Measurements from ENCODE around the gene COA8. TPM values are rescaled to one million over a fixed set of nuclear protein-coding genes. Genes with fewer than 3 reads are reported as not detected.

The COA8 gene
- total and polyA plus RNA-seq, 4 donors = 27.6 to 71.7 (median 38.8) TPM

GRCh38 chr14:103545219-103545914 is 17.4 kb upstream of the COA8 start:
- H3K36me3 ChIP-seq (ENCODE audit: control insufficient read depth in 1 of 2, insufficient read depth in 2 of 2, low read length in 1 of 2) = no peaks in the 10 kb centered on the region
- no peaks in the 10 kb centered on the region for H3K27me3 ChIP-seq (ENCODE audit: control insufficient read depth in 1 of 2, insufficient read depth in 2 of 2, low read length in 1 of 2)
- intact Hi-C loops (cut with DNase I) = loop anchor here in 1 of 2 donors (5.0 kb wide), 1 partner anchor 43 kb away; no protein-coding TSS in a partner anchor
- no peaks in the 10 kb centered on the region for H3K4me1 ChIP-seq (ENCODE audit: control insufficient read depth in 1 of 2, insufficient read depth in 2 of 2, low read length in 2 of 2)
- 92 to 94% methylated on average over 27 to 29 of the region's 29 CpGs for WGBS, 2 donors
- H3K27ac ChIP-seq (ENCODE audit: low read depth in 1 of 2, low read length in 2 of 2) = no peak overlapping the region
- no peaks in the 10 kb centered on the region for H3K9me3 ChIP-seq (ENCODE audit: control insufficient read depth, low read length)
- no peak for ATAC-seq (ENCODE audit: low FRiP score)
- no peak overlapping the region for H3K4me3 ChIP-seq (ENCODE audit: low read length in 2 of 2)
- DNase-seq = peak; percentile 45 to 72

DNA sequence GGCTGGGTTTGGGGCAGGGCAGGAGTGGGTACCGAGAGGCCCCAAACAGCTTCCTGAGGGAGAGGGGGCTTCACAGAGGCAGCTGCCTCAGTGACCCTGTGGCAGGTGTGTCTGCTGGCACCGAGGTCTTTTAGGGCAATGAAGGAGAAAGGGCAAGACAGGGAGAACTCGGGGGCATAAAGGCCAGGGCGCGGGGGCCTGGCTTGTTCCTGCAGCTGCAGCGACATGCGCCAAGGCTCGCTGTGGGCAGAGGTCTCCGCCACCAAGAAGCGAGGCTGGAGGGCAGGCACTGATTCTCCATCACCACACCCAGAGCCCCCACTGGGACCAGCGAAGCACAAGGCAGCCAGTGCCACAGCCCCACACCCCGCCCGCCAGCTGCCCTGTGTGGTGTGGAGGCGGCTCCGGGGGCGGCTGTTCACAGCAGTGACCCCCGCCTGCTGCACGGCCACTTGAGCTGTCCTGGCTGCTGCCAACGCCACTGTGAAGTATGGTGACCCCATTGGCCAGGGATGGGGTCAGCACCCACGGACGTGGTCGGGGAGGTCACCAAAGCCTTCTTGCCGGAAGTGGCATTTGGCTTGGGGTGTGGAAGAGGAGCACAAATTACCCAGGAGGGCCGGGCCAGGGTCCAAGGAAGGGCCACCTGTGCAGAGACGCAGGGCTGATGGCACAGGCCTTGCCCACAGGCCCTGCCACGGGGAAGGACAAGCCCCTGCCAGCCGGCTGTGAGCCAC is 16.7 kb upstream of the COA8 start:
- Histone ChIP-seq H3K4me3 (ENCODE audit: low read length in 2 of 2) (no peak overlapping the region), H3K36me3 (ENCODE audit: control insufficient read depth in 1 of 2, insufficient read depth in 2 of 2, low read length in 1 of 2) (no peaks in the 10 kb centered on the region), H3K9me3 (ENCODE audit: control insufficient read depth, low read length) (no peaks in the 10 kb centered on the region), H3K27me3 (ENCODE audit: control insufficient read depth in 1 of 2, insufficient read depth in 2 of 2, low read length in 1 of 2) (no peaks in the 10 kb centered on the region), H3K4me1 (ENCODE audit: control insufficient read depth in 1 of 2, insufficient read depth in 2 of 2, low read length in 2 of 2) (no peaks in the 10 kb centered on the region), H3K27ac (ENCODE audit: low read depth in 1 of 2, low read length in 2 of 2) (no peak overlapping the region)
- DNase-seq (peak; percentile 53 to 74), ATAC-seq (ENCODE audit: low FRiP score) (no peak)
- intact Hi-C loops (cut with DNase I) = loop anchor here (1.0 to 5.0 kb wide), 3 partner anchors 27 to 46 kb away; no protein-coding TSS in a partner anchor
- WGBS, 2 donors = 76 to 77% methylated on average over 27 of the region's 27 CpGs

DNA sequence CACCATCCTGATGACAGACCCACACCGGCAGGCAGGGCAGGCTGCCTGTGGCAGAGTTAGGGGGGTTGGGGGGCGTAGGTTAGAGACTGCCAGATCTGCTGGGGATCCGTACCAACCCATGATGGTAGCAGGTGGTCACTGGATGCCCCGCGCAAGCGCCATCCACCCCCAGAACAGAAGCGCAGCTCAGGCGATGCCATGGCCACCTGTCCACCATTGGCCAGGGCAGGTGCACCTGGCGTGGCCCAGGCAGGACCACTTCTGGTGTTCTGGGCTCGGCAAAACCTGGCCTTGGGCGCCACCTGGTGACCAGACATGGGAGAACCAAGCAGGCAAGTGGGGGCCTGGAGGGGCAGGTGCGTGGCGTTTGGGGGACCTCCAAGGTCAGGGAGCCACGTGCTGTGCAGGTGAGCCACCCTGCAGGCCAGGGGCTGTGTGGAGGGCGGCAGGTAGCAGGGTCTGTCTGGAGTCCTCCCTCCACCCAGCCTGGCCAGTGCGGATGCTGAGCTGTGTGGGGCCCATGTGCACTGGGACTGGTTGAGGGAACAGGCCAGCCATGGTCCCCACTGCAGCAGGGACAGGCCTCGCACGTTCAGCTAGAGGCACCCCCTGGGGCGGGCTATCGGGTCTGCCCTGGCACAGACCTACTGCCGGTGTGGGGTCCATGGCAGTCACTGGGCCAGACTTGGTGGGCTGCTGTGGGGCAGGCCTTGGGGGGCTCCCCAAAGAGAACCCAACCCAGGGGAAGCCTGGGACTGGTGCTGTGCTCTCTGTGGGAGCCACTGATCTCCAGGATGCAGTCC is 15.9 kb upstream of the COA8 start:
- Histone ChIP-seq H3K27ac (ENCODE audit: low read depth in 1 of 2, low read length in 2 of 2) (no peak overlapping the region), H3K4me1 (ENCODE audit: control insufficient read depth in 1 of 2, insufficient read depth in 2 of 2, low read length in 2 of 2) (no peaks in the 10 kb centered on the region), H3K9me3 (ENCODE audit: control insufficient read depth, low read length) (no peaks in the 10 kb centered on the region), H3K4me3 (ENCODE audit: low read length in 2 of 2) (no peak overlapping the region), H3K36me3 (ENCODE audit: control insufficient read depth in 1 of 2, insufficient read depth in 2 of 2, low read length in 1 of 2) (no peaks in the 10 kb centered on the region), H3K27me3 (ENCODE audit: control insufficient read depth in 1 of 2, insufficient read depth in 2 of 2, low read length in 1 of 2) (no peaks in the 10 kb centered on the region)
- intact Hi-C loops (cut with DNase I) = loop anchor here (1.0 to 5.0 kb wide), 3 partner anchors 28 to 47 kb away; no protein-coding TSS in a partner anchor
- DNase-seq (peak; percentile 80 to 91), ATAC-seq (ENCODE audit: low FRiP score) (peak; percentile 34)
- 21 to 23% methylated on average over 21 of the region's 21 CpGs for WGBS, 2 donors

DNA sequence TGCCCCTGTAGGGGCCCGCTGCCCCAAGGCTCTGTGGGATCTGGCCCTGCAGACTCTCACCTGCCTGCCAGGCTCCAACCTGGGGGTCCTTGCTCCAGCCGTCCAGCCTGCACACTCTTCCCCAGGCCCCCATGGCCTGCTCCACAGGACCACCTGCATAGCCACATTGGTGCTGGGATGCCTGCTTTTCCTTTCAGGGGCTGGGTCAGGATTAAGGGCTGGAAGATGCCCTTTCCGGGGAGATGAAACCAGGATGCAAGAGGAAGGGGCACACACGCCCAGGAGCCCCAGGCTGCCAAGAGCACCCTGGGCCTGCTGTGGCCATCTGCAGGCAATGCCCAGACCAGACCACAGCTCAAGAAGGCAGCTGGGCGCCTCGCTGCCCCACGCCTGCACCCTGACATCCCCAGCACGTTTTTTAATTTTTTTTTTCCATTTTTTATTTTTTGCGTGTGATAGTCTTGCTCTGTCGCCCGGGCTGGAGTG is 15.3 kb upstream of the COA8 start:
- DNase-seq (no peak), ATAC-seq (ENCODE audit: low FRiP score) (no peak)
- no peak overlapping the region for H3K4me3 ChIP-seq (ENCODE audit: low read length in 2 of 2)
- WGBS, 2 donors = 82 to 83% methylated on average over 11 of the region's 11 CpGs
- no peaks in the 10 kb centered on the region for H3K27me3 ChIP-seq (ENCODE audit: control insufficient read depth in 1 of 2, insufficient read depth in 2 of 2, low read length in 1 of 2)
- H3K36me3 ChIP-seq (ENCODE audit: control insufficient read depth in 1 of 2, insufficient read depth in 2 of 2, low read length in 1 of 2) = no peaks in the 10 kb centered on the region
- H3K27ac ChIP-seq (ENCODE audit: low read depth in 1 of 2, low read length in 2 of 2) = no peak overlapping the region
- no peaks in the 10 kb centered on the region for H3K4me1 ChIP-seq (ENCODE audit: control insufficient read depth in 1 of 2, insufficient read depth in 2 of 2, low read length in 2 of 2)
- intact Hi-C loops (cut with DNase I) = loop anchor here (2.0 to 5.0 kb wide), 2 partner anchors 29 to 45 kb away; no protein-coding TSS in a partner anchor
- H3K9me3 ChIP-seq (ENCODE audit: control insufficient read depth, low read length) = no peaks in the 10 kb centered on the region

DNA sequence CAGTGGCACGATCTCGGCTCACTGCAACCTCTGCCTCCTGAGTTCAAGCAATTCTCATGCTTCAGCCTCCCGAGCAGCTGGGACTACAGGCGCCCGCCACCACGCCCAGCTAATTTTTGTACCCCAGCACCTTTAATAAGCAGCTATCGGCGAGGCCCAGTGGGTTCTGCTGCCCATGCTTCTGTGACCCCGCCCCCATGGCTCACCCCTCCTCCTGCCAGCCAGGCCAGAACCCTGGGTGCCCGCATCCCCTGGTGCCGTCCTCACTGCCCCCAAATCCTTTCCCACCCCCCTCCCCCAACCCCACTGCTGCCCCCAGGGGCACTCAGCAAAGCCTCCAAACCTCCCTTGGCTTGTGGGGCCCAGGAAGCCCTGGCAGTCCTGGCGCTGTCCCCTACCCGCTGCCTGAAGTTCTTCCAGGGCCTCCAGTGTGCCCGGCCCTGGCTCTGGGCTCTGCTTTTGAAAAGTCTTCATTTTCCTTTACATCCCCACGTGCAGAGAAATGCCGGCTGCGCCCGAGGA is 14.8 kb upstream of the COA8 start:
- Histone ChIP-seq H3K4me3 (ENCODE audit: low read length in 2 of 2) (no peak overlapping the region), H3K27ac (ENCODE audit: low read depth in 1 of 2, low read length in 2 of 2) (no peak overlapping the region), H3K27me3 (ENCODE audit: control insufficient read depth in 1 of 2, insufficient read depth in 2 of 2, low read length in 1 of 2) (no peaks in the 10 kb centered on the region), H3K9me3 (ENCODE audit: control insufficient read depth, low read length) (no peaks in the 10 kb centered on the region), H3K36me3 (ENCODE audit: control insufficient read depth in 1 of 2, insufficient read depth in 2 of 2, low read length in 1 of 2) (no peaks in the 10 kb centered on the region), H3K4me1 (ENCODE audit: control insufficient read depth in 1 of 2, insufficient read depth in 2 of 2, low read length in 2 of 2) (no peaks in the 10 kb centered on the region)
- DNase-seq (peak in 1 of 2 donors; percentile 40), ATAC-seq (ENCODE audit: low FRiP score) (no peak)
- intact Hi-C loops (cut with DNase I) = loop anchor here (2.0 to 5.0 kb wide), 2 partner anchors 29 to 46 kb away; no protein-coding TSS in a partner anchor
- 82 to 87% methylated on average over 18 of the region's 18 CpGs for WGBS, 2 donors

DNA sequence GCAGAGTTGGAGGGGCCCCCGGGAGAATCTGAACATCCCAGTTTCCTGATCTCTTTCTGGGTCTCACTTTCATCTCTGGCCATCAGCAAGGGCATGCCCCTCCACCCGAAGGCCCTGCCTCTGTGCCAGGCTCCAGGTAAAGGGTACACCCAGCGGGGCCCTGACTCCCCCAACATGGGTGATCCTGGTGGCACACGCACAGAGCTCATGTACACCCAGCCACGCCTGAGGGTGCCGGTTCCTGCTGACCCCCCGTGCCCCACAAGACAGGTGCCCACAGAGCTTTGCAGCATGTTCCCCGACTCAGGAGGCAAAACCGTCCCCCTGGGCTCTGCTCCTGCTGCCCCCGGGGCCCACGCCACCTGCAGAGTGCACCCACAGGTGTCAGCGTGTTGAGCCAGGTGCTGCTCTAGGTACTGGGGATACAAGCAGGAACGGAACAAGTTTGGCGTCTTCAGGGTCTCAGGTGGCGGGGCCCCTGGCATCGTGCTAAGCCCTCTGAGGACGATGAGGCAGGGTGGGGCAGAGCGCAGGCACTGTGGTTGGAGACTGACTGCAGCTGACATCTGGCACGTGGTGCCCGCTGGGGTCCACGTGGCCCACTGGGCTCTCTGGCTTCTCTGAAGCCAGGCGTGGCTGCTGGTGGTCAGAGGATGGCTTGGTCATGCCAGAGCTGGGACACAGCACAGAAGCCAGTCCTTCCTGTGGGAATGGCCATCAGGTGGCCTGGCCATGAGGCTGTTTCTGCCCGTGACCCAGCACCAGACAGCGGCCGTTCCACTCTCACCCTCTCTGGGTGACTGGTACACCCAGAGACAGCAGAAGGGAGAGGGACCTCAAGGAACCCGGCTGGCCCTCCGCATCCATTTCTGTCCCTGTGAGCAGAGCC is 14.1 kb upstream of the COA8 start:
- Histone ChIP-seq H3K4me1 (ENCODE audit: control insufficient read depth in 1 of 2, insufficient read depth in 2 of 2, low read length in 2 of 2) (no peaks in the 10 kb centered on the region), H3K27me3 (ENCODE audit: control insufficient read depth in 1 of 2, insufficient read depth in 2 of 2, low read length in 1 of 2) (no peaks in the 10 kb centered on the region), H3K36me3 (ENCODE audit: control insufficient read depth in 1 of 2, insufficient read depth in 2 of 2, low read length in 1 of 2) (no peaks in the 10 kb centered on the region), H3K9me3 (ENCODE audit: control insufficient read depth, low read length) (no peaks in the 10 kb centered on the region), H3K4me3 (ENCODE audit: low read length in 2 of 2) (no peak overlapping the region), H3K27ac (ENCODE audit: low read depth in 1 of 2, low read length in 2 of 2) (no peak overlapping the region)
- ATAC-seq (ENCODE audit: low FRiP score) (no peak), DNase-seq (peak; percentile 42 to 66)
- intact Hi-C loops (cut with DNase I) = loop anchor here in 1 of 2 donors (5.0 kb wide), 1 partner anchor 46 kb away; no protein-coding TSS in a partner anchor
- 87 to 89% methylated on average over 25 to 27 of the region's 27 CpGs for WGBS, 2 donors

DNA sequence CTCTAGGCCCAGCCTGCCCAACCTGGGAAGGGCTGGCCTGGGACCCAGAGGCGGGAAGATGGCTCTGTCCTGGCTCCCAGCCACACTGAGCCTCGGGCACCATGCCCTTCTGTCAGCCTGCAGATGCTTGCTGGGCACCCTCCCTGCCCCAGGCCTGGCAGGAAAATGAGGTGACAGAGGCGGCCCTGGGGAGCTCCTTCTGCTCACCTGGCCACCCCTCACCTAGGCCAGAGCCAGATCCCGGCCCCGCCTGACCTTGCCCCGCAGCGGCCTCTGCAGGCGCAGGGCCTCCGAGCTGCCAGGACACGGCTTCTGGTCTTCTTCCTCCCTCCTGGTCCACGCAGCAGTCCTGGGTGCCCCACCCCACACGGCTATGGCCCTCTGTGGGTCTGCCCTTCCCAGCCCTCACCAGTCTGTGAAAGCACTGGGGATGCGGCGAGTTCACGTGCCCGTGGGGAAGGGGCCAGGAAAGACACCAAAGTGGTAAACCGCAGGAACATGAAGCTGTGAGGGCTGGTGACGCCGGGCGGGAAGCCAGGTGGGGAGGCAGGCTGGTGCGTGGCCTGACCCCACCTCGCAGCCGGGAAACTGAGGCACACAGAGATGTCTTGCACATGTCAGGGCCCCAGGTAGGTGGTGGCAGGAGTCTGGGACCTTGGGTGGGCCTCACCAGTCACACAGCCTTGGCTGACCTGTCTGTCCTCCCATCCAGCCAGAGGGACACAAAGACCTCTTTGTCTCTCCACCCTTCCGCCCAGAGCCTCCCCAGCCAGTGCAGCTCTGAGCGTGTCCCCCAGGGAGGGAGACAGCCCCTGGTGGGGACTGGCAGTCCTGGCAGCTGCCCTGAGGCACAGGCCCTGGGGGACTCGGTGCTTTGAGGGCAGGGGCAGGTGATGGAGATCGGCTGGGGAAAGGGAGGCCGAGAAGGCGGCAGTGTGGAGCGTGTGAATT is 13.1 kb upstream of the COA8 start:
- DNase-seq (peak; percentile 53 to 74), ATAC-seq (ENCODE audit: low FRiP score) (no peak)
- Histone ChIP-seq H3K4me3 (ENCODE audit: low read length in 2 of 2) (no peak overlapping the region), H3K27ac (ENCODE audit: low read depth in 1 of 2, low read length in 2 of 2) (no peak overlapping the region), H3K27me3 (ENCODE audit: control insufficient read depth in 1 of 2, insufficient read depth in 2 of 2, low read length in 1 of 2) (no peaks in the 10 kb centered on the region), H3K36me3 (ENCODE audit: control insufficient read depth in 1 of 2, insufficient read depth in 2 of 2, low read length in 1 of 2) (no peaks in the 10 kb centered on the region), H3K4me1 (ENCODE audit: control insufficient read depth in 1 of 2, insufficient read depth in 2 of 2, low read length in 2 of 2) (no peaks in the 10 kb centered on the region), H3K9me3 (ENCODE audit: control insufficient read depth, low read length) (no peaks in the 10 kb centered on the region)
- intact Hi-C loops (cut with DNase I) = loop anchor here in 1 of 2 donors (5.0 kb wide), 1 partner anchor 47 kb away; no protein-coding TSS in a partner anchor
- WGBS, 2 donors = 79 to 82% methylated on average over 30 of the region's 30 CpGs

All from aorta (tissue), 5 donors.